HUES6 (cell line): ENCODE measurements around the gene VWA8.

Source experiments
- H3K27ac ChIP-seq: 2 replicates; pipeline ENCODE4 v1.7.0; 2013; ENCODE audit warnings: low read depth, mild to moderate bottlenecking, low read length, inconsistent platforms
- H3K27me3 ChIP-seq: 2 replicates; pipeline ENCODE4 v1.6.1; 2013; ENCODE audit warnings: low read length; ENCODE audit not compliant: control insufficient read depth, insufficient read depth
- H3K36me3 ChIP-seq: 2 replicates; pipeline ENCODE4 v1.6.1; 2013; ENCODE audit warnings: low read length; ENCODE audit not compliant: control insufficient read depth, insufficient read depth
- H3K4me1 ChIP-seq: 2 replicates; pipeline ENCODE4 v1.6.1; 2013; ENCODE audit warnings: low read length; ENCODE audit not compliant: control insufficient read depth, insufficient read depth
- H3K4me3 ChIP-seq: 2 replicates; pipeline ENCODE4 v1.5.1; 2013; ENCODE audit warnings: low read depth, low read length
- H3K9ac ChIP-seq: one replicate; pipeline ENCODE4 v1.6.1; 2013; ENCODE audit warnings: mild to moderate bottlenecking, low read length
- H3K9me3 ChIP-seq: 2 replicates; pipeline ENCODE4 v1.6.1; 2013; ENCODE audit warnings: low read depth, low read length; ENCODE audit not compliant: control insufficient read depth, insufficient read depth

VWA8 gene

GRCh38 chr13:41944229-41944628, 16.7 kb downstream of the VWA8 start:
- H3K27ac ChIP-seq: no peak overlapping the region
- H3K4me3 ChIP-seq: no peak overlapping the region
- 0 out of 2 replicates have a peak, but pooled peaks cover 3% of the 10 kb centered on the region for H3K36me3 ChIP-seq
- H3K27me3 ChIP-seq: no peaks in the 10 kb centered on the region
- no peak overlapping the region for H3K9ac ChIP-seq
- H3K9me3 ChIP-seq: no peaks in the 10 kb centered on the region
- H3K4me1 ChIP-seq: peaks cover 9% of the 10 kb centered on the region

- Histone ChIP-seq H3K27me3 (no peaks in the 10 kb centered on the region), H3K9me3 (no peaks in the 10 kb centered on the region), H3K4me1 (peaks cover 9% of the 10 kb centered on the region), H3K27ac (no peak overlapping the region), H3K36me3 (no peaks in the 10 kb centered on the region), H3K4me3 (no peak overlapping the region), H3K9ac (no peak overlapping the region)
These were observed 18.3 kb downstream of the VWA8 start for GRCh38 chr13:41942462-41943094.

DNA sequence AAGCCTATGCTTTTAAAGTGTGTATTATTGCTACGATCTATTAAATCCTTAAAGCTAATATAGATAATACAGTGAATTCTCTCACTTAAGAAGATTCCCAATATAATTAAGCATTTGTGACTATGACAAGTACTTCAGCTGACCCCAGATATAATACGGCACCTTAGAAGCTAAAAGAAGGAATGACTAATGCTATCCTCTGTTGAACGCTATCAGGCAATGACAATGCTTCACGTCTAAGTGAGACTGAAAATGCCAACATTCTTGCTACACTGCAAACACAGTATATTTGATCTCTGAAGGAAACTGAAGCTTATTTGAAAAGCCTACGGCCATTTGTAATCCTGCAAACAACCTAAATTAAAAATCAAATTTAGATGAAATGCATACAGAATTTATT, 19.7 kb downstream of the VWA8 start:
- Histone ChIP-seq H3K36me3 (no peaks in the 10 kb centered on the region), H3K4me1 (peaks cover 9% of the 10 kb centered on the region), H3K9ac (no peak overlapping the region), H3K9me3 (no peaks in the 10 kb centered on the region), H3K27ac (no peak overlapping the region), H3K27me3 (no peaks in the 10 kb centered on the region), H3K4me3 (no peak overlapping the region)

DNA sequence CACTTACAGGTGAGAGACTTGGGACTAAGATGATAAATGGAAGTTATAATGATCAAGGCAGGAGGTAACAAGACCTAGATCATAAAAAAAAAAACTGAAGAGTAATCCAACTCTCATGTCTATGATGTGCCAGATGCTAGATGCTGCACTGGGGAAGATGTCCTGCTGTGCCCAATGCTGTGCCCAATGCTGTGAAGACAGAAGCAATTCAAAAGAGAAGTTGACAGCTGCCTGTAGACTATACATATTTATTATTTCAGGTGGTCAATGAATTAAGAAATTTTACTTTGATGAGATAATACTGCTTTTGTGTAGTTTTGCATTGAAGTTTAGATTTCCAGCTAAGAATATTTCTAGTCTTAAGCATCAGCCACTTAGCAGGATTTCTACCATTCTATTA, 21.5 kb downstream of the VWA8 start:
- Histone ChIP-seq H3K36me3 (peaks cover 2% of the 10 kb centered on the region; the same call in 1 of the 2 replicates), H3K9ac (no peak overlapping the region), H3K4me1 (peaks cover 1% of the 10 kb centered on the region; the same call in 1 of the 2 replicates), H3K4me3 (no peak overlapping the region), H3K27me3 (no peaks in the 10 kb centered on the region), H3K27ac (no peak overlapping the region), H3K9me3 (no peaks in the 10 kb centered on the region)

DNA sequence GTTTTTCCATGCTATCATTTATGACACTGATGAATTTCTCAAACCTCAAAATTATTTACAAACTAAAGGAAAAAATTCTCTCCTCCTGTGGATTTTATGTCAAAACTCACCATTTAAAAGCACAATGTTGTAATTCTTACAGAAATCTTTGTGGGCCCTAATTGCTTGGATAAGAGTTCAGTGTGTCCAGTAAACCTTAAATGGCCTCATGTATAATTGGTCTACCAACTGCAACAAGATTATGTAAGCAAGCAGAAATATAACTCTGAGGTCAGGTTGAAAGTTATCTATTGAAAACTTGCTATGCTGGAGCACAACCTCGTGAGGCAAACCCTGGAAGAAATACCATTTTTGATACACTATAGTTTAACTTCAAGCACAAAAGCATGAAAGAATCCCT, 22.0 kb downstream of the VWA8 start:
- H3K27ac ChIP-seq: no peak overlapping the region
- H3K36me3 ChIP-seq: peaks cover 2% of the 10 kb centered on the region; the same call in 1 of the 2 replicates
- H3K27me3 ChIP-seq: no peaks in the 10 kb centered on the region
- H3K9me3 ChIP-seq: no peaks in the 10 kb centered on the region
- H3K9ac ChIP-seq: no peak overlapping the region
- no peaks in the 10 kb centered on the region for H3K4me1 ChIP-seq
- no peak overlapping the region for H3K4me3 ChIP-seq

DNA sequence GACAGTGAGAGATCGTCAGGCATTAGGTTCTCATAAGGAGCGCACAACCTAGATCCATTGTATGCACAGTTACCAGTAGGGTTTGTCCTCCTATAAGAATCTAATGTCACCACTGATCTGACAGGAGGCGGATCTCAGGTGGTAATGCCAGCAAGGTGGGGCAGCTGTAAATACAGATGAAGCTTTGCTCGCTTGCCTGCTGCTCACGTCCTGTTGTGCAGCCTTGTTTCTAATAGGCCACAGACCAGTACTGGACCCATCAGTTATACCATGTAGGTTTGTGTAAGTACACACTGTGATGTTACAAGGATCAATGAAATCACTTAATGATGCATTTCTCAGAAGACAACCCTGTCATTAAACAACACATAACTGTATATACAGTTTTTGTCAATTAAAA, 23.5 kb downstream of the VWA8 start:
- peaks cover 2% of the 10 kb centered on the region; the same call in 1 of the 2 replicates for H3K36me3 ChIP-seq
- H3K9me3 ChIP-seq: no peaks in the 10 kb centered on the region
- H3K4me1 ChIP-seq: no peaks in the 10 kb centered on the region
- no peaks in the 10 kb centered on the region for H3K27me3 ChIP-seq
- no peak overlapping the region for H3K4me3 ChIP-seq
- no peak overlapping the region for H3K27ac ChIP-seq
- H3K9ac ChIP-seq: no peak overlapping the region

GRCh38 chr13:41935501-41935900, 25.4 kb downstream of the VWA8 start:
- no peaks in the 10 kb centered on the region for H3K4me1 ChIP-seq
- no peak overlapping the region for H3K27ac ChIP-seq
- peaks cover 2% of the 10 kb centered on the region; the same call in 1 of the 2 replicates for H3K36me3 ChIP-seq
- no peaks in the 10 kb centered on the region for H3K9me3 ChIP-seq
- no peak overlapping the region for H3K9ac ChIP-seq
- no peak overlapping the region for H3K4me3 ChIP-seq
- no peaks in the 10 kb centered on the region for H3K27me3 ChIP-seq

GRCh38 chr13:41934994-41935393, 25.9 kb downstream of the VWA8 start:
- Histone ChIP-seq H3K4me1 (no peaks in the 10 kb centered on the region), H3K27me3 (no peaks in the 10 kb centered on the region), H3K27ac (no peak overlapping the region), H3K4me3 (no peak overlapping the region), H3K36me3 (peaks cover 2% of the 10 kb centered on the region; the same call in 1 of the 2 replicates), H3K9me3 (no peaks in the 10 kb centered on the region), H3K9ac (no peak overlapping the region)

- Histone ChIP-seq H3K36me3 (peaks cover 2% of the 10 kb centered on the region; the same call in 1 of the 2 replicates), H3K9ac (no peak overlapping the region), H3K4me3 (no peak overlapping the region), H3K4me1 (no peaks in the 10 kb centered on the region), H3K27me3 (no peaks in the 10 kb centered on the region), H3K9me3 (no peaks in the 10 kb centered on the region), H3K27ac (no peak overlapping the region)
These were observed 26.8 kb downstream of the VWA8 start for GRCh38 chr13:41934120-41934519.

DNA sequence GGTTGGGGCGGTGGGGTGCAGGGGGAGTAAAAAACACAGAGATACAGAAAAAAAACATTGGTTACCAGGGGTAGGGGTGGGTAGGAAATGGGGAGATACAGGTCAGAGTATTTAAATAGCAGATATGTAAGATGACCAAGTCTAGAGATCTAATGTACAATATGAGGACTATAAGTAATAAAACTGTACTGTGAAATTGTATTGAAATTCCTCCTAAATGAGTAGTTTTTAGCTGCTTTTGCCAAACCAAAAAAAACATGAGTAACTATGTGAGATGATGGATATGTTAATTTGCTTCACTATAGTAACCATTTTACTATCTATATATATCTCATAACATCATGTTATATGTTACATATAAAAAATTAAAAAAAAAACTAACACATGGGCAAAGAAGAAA, 29.6 kb downstream of the VWA8 start:
- no peak overlapping the region for H3K27ac ChIP-seq

GRCh38 chr13:41930154-41930553, 30.8 kb downstream of the VWA8 start:
- Histone ChIP-seq H3K9me3 (peaks cover 9% of the 10 kb centered on the region; the same call in 1 of the 2 replicates), H3K36me3 (peaks cover 7% of the 10 kb centered on the region; the same call in 1 of the 2 replicates), H3K27me3 (no peaks in the 10 kb centered on the region), H3K27ac (no peak overlapping the region), H3K9ac (no peak overlapping the region), H3K4me1 (no peaks in the 10 kb centered on the region), H3K4me3 (no peak overlapping the region)

More for the DNA sequence above, 29.6 kb downstream of the VWA8 start:
- Histone ChIP-seq H3K27me3 (no peaks in the 10 kb centered on the region), H3K9me3 (no peaks in the 10 kb centered on the region), H3K9ac (no peak overlapping the region), H3K36me3 (peaks cover 2% of the 10 kb centered on the region; the same call in 1 of the 2 replicates), H3K4me1 (no peaks in the 10 kb centered on the region), H3K4me3 (no peak overlapping the region)
